A204.1 (cell line): ENCODE measurements around the gene AKAP8L.

ENCODE experiments used
- FAIRE-seq: peaks from 2 replicates; lab custom pipeline; 2012; peaks lifted over from hg19 to GRCh38; lab: Jason Lieb, UNC

AKAP8L gene

DNA sequence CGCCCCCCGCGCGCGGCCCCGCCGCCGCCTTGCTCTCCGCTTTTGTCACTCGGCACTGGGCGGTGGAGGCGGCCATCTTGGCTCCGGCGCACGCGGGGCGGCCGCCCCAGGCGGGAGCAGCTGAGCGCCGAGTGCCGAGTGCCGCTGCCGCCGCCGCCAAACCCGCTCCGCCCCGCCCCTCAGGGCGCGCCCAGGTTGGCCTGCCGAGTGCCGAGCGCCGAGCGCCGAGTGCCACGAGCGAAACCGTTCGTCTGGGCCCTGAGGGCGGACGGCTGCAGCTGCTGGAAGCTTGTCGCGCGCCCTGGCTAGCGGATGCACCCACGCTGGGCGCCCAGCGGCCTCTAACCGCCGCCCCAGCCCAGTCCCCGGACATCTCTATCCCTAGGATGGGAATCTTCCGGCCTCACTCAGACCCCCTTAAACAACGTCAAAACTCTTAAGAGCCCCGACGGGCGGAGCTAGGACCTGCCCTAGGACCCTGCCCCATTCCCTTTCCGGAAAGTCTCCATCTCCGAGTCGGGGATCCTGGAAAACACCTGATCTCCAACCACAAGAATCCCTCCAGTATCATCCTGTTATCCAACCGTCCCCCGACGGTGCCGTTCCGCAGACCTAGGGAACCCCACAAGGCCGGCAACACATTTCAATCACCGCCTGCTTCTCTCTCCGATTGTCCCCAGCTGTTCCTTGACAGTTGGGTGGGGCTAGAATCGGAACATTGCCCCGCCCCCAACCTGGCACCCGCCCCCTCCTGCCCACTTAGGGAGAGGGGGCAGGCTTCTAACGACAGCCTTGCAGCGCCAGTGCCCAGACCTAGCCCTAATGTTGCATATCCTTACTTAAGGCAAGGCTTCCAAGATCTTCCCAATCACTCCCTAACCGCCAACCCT lies 14.1 kb upstream of the AKAP8L start:
- no peak for FAIRE-seq

GRCh38 chr19:15432018-15432494 lies 13.3 kb upstream of the AKAP8L start:
- FAIRE-seq, result no peak

DNA sequence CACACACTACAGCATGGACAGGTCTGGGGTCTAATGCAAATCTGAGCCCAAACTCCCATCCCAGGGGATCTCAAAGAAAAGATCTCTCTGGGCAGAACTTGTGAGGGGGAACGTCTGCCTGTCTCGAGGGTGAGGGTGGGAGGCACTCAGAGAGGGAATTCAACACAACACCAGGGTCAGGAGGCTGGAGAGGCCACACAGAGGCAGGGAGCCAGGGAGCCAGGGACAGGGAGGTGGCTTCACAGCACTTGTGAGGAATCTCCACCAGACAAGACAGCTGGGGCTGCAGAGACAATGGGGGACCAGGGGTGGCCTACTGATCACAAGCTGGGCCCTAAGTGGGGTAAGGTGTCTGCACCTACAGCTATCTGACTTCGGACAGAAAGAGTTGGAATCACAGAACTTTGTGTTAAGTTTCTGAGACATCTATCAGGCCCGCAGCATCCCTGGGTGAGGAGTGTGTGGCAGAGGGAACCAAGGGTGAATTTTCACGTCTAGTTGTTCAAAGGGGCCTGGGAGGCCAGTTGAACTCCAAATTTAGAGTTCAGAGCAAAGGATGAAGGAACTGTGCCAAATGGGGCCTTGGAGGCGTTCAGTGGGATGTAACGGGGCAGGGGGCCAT lies 12.7 kb upstream of the AKAP8L start:
- FAIRE-seq, result no peak

DNA sequence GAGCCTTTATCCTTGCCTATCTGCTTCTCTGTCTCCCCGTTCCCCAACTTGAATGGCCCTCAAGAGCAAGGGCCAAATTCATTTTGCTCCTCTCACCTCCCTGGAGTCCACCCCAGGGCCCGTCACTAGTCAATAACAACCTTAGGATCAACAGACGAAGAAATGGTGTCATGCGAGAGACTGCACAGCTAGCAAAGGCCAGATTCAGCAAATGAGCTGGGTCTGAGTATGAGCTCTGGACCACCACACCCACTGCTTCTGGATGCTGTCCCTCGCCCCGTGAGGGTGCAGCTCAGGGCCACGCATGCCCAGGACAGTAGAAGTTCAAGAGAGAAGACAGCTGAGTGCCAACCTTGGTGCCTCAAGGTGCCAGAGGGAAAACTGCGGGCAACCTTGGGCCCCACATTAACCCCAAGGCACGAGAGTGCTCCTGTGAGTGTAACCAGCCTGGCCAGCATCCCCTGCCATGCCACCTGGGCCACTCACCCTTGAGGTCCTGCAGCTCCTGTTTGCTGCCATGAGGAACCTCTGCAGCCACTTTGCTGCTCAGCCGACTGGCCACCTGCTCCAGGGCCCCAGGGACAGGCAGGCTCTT lies 11.8 kb upstream of the AKAP8L start:
- FAIRE-seq, result no peak

- FAIRE-seq, result no peak
Observed at GRCh38 chr19:15429825-15430467, 11.2 kb upstream of the AKAP8L start.

DNA sequence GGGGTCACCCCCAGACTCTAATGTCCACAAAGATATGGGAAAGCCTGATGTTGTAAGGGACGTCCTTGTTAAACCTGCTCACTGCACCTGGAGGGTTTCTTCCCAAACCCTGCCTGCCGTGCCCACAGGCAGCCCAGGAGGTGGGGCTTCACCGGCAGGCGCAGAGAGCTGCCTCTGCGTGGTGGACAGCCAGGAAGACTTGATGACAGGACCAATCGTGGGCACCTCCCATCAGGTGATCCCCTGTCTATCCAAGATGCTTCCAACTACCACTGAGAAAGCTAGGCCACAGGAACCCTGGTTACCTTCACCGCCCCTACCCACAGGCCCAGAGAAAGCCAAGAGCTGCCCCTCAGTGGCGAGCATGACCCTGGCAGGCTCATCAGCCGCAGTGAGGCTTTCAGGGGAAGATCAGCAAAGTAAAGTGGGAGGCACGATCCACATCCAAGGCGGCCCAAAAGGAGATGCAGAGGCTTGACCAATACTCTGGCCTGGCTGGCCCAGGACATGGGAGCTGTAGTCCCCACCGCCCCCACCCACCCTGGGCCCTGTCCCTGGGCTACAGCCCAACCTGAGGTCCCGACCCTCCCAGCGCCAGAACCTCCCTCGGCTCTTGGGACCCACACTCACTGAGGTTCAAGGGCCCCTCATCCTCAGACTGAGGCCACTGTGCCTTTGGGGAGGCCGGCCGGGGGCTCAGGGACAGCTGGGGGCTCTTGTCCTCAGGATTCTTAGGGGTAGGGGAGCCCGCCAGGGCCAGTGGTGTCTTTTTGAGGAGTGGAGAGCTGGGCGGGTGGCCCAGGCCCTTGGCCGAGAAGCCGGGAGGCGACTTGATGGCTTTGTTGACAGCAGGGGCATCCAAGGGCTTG lies 10.4 kb upstream of the AKAP8L start:
- FAIRE-seq, result no peak

GRCh38 chr19:15427991-15428471 lies 9.2 kb upstream of the AKAP8L start:
- no peak for FAIRE-seq

DNA sequence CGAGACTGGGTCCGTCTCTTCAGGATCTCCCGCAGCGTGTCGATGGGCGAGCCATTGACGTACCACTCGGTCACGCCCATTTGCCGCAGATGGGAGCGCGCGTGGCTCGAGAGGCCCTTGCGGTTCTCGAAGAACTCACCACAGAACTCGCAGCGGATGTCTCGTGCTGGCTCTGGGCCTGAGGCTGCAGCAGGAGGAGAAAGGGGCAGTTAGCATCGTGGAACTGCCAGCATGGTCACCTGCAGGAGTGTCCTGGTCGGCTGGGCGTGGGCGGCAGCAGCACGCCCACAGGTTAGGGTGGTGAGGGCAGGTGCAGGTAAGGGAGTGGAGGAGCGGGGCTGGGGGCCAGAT lies 8.5 kb upstream of the AKAP8L start:
- no peak for FAIRE-seq

GRCh38 chr19:15426485-15427349 lies 7.9 kb upstream of the AKAP8L start:
- FAIRE-seq, result no peak

DNA sequence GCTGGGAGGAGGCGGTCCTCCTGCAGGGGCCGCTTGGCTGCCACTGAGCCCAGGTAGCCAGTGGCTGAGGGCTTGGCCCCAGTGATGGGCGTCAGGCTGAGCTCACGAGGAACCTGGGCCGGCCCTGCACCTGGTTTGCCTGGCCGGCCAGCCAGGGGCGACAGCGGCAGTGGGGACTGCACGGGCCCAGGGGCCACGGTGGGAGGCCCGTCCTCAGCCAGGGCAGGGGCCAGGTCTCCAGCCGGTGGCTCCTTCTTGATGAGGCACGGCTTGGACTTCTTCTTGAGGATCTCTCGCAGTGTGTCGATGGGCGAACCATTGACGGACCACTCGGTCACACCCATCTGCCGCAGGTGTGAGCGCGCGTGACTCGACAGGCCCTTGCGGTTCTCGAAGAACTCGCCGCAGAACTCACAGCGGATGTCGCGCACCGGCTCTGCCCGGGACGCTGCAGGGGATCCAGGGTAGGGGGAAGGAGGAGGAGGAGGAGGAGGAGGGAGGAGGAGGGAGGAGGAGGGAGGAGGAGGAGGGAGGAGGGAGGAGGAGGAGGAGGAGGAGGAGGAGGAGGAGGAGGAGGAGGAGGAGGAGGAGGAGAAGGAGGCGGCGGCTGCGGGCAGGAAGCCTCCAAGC lies 6.6 kb upstream of the AKAP8L start:
- no peak for FAIRE-seq

GRCh38 chr19:15424692-15425272 lies 6.0 kb upstream of the AKAP8L start:
- no peak for FAIRE-seq

- no peak for FAIRE-seq
Observed at GRCh38 chr19:15424121-15424520, 5.3 kb upstream of the AKAP8L start.

DNA sequence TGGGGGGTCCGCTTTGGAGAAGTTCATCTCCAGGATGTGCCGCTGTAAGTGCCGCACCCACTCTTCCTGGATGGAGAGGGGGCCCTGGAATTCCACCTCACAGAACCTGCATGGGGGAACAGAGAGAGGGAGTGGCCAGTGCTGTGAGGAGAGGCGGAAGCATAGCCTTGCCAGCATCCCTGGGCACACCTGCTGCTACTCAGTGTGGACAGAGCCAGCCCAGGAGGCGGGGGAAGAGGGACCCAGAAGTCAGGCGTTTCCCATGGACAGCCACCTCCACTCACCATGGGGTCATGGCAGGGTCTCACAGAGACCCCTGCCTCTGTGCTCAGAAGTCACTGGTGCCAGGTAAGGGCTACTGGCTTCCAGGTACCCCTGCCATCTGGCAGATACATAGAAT lies 4.3 kb upstream of the AKAP8L start:
- FAIRE-seq, result no peak

DNA sequence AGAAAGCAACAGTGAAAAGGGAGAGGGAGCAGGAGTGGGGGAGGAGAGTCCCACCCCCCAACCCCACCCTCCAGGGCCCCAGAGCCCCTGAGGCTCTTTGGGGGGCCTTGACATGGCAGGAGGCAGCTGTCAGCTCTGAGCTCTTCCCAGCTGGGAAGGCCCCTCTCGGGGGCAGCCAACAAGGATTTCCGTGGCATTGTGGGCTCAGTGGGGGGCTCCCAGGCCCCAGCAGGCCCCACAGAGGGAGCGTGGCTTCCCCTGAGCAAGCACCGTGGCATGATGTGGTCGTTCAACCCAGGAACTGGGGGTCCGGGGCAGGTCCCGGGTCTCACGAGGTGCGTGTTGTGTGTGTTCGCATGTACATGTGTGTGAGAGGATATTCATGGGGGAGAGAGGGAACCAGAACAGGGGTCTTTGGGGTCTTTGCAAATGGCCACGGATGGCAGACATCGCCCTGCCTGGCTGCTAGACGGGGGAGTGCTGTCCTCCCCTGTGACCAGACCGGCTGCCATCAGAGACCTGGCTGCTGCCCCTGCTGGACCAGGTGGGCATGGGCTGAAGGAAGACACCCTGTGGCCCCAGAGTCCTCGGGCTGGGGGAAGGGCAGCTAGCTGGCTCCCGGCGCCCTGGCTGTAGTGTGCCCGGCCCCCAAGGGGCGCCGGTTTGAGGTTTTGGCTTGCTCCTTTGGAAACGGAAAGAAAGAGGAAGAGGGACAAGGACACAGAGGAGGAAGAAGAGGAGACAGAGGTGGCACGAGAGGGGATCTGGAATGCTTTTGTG lies 3.7 kb upstream of the AKAP8L start:
- FAIRE-seq, result no peak

GRCh38 chr19:15421721-15422260 lies 3.0 kb upstream of the AKAP8L start:
- no peak for FAIRE-seq

DNA sequence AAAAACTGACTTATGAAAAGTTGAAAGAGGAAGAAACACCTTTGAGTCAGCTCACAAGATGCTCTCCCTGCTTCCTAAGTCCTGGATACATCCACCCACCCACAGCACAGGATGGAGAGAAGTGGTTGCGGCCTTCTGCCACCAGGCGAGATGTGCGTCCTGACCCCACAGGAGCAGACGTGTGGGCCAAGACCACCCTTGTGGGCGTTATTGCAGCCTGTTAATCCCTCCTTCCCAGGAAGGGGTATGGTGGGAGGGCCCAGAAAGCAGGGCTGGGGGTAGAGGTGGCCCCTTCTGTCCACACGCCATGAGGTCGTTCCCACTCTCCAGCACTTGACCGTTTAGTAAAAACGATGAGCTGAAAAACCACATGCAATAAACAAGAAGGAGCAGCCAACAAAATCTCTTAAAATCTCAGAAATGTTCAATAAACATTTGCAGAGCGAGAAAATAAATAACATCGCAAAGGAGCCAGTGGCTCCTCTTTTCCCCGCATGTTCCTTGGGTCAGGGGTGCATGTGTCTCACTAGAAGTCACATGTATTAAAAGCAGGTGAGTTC lies 2.4 kb upstream of the AKAP8L start:
- FAIRE-seq, result no peak

- FAIRE-seq, result no peak
Observed at GRCh38 chr19:15419413-15420025, 731 bp upstream of the AKAP8L start.

DNA sequence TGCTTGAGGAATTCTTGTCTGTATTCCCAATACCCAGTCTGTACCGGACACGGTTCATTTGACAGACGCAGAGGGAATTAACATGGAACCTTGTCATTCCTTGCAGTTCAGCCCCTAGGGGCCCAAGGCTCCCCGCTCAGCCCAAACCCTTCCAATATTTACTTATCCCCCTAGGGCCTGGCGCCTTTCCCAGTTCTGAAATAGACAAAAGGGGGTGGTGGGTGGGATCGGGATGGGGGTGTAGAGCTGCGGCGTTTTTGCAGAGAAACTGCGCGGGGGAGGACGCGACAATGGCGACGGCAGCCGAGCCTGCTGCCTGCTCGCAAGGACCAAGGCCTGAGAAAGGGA lies 583 bp downstream of the AKAP8L start:
- FAIRE-seq, result no peak
